K562 (cell line): ENCODE measurements around the gene CD34.

ENCODE experiments used
- RBFOX2 ChIP-seq: fragments of 200-400 bp; formaldehyde crosslinking; IDR thresholded peaks from 2 replicates; pipeline ENCODE4 v1.6.1; 2017; ENCODE audit warnings: low read depth, mild to moderate bottlenecking, low read length, moderate library complexity
- ZEB2 ChIP-seq: fragments of 450-650 bp; IDR thresholded peaks from 2 replicates; pipeline ENCODE4 v1.6.1; 2016

DNA sequence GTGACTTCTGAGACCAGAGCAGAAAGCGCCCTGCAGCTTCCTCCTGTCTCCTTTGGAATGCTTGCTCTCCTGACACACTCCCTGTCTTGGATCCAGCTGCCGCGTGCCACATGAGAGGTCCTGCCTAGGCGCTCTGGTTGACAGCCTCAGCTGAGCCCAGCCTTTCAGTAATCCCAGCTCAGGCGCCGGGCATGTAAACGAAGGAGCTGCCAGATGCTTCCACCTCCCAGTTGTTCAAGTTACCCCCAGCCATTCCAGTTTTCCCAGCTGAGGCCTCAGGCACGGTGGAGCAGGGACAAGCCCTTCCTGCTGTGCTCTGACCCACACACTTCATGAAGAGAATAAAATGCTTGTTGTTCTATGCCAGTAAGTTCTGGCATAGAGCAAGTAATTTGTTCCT is 14.3 kb upstream of the CD34 start:
- TF ChIP-seq ZEB2, result no peak
- no peak for TF ChIP-seq RBFOX2
